B cell (primary cell): ENCODE measurements around the gene BLTP2. TPM values are rescaled to one million over a fixed set of nuclear protein-coding genes. Genes with fewer than 3 reads are reported as not detected.

ENCODE experiments used
- ATAC-seq: fragments of 200-7000 bp; cut with Tn5 transposase; one replicate; pipeline ENCODE4 v1.10.0; 2021; ENCODE audit warnings: low read depth, mild to moderate bottlenecking, moderate number of reproducible peaks, moderate library complexity
- CTCF ChIA-PET: fragments of 350-600 bp; sonication (Branson Sonifier 250); formaldehyde crosslinking; loops from one replicate; lab custom pipeline; 2021; ENCODE audit warnings: antibody characterized with exemption, inconsistent platforms; lab: Charles Lee
- POLR2A ChIA-PET: fragments of 350-600 bp; sonication (Branson Sonifier 250); formaldehyde crosslinking; loops from one replicate; lab custom pipeline; 2021; ENCODE audit warnings: antibody characterized with exemption; lab: Charles Lee
- DNase-seq: peaks from one replicate; pipeline ENCODE4 v3.0.0; 2013
- H2AFZ ChIP-seq: 2 replicates; pipeline ENCODE4 v1.6.1; 2012; ENCODE audit warnings: mild to moderate bottlenecking, low read depth, low read length; ENCODE audit not compliant: insufficient read depth, poor library complexity, severe bottlenecking
- H3K27ac ChIP-seq, 2 donors: 1 replicate in 1 of 2; 2 replicates in 1 of 2; pipeline ENCODE4 v1.5.1; 2012 to 2013; ENCODE audit warnings: low read length in 2 of 2, mild to moderate bottlenecking in 2 of 2, moderate library complexity in 1 of 2
- H3K27me3 ChIP-seq, 4 experiments: fragments of 200-600 bp in 1 of 4; sonication (generic) in 1 of 4; replicated peaks in 1 of 4; 1 replicate in 2 of 4; 2 replicates in 2 of 4; pipeline versions ENCODE4 v1.6.1 to v1.7.0; 2013 to 2016; ENCODE audit warnings: low read length in 3 of 4, mild to moderate bottlenecking in 2 of 4, mixed read lengths in 1 of 4, moderate library complexity in 1 of 4; ENCODE audit not compliant: insufficient read depth in 4 of 4, control insufficient read depth in 3 of 4; ENCODE audit errors: control extremely low read depth in 1 of 4
- H3K36me3 ChIP-seq, 2 experiments: replicated peaks in 1 of 2; 1 replicate in 1 of 2; 2 replicates in 1 of 2; pipeline versions ENCODE4 v1.6.1 to v1.7.1; 2013; ENCODE audit warnings: low read length in 1 of 2; ENCODE audit not compliant: insufficient read depth in 2 of 2, control insufficient read depth in 1 of 2; ENCODE audit errors: control extremely low read depth in 1 of 2, extremely low read depth in 1 of 2
- H3K4me1 ChIP-seq, 2 donors: fragments of 200-600 bp in 1 of 2; sonication (generic) in 1 of 2; 1 replicate in 1 of 2; 2 replicates in 1 of 2; pipeline versions ENCODE4 v1.5.1 to v1.6.1; 2013 to 2017; ENCODE audit warnings: low read length in 2 of 2; ENCODE audit not compliant: control insufficient read depth in 2 of 2, insufficient read depth in 2 of 2
- H3K4me2 ChIP-seq: replicated peaks from 2 replicates; pipeline ENCODE3; 2012; ENCODE audit warnings: mild to moderate bottlenecking, low read depth, low read length; ENCODE audit not compliant: poor library complexity, severe bottlenecking
- H3K4me3 ChIP-seq, 5 experiments: fragments of 200-600 bp in 1 of 5; sonication (generic) in 1 of 5; 1 replicate in 3 of 5; 2 replicates in 2 of 5; pipeline versions ENCODE4 v1.5.1 to v1.7.0; 2011 to 2016; ENCODE audit warnings: low read length in 4 of 5, mild to moderate bottlenecking in 4 of 5, low read depth in 2 of 5, control low read depth in 1 of 5, moderate library complexity in 1 of 5; ENCODE audit not compliant: insufficient read depth in 1 of 5; ENCODE audit errors: control extremely low read depth in 1 of 5, extremely low read depth in 1 of 5
- H3K79me2 ChIP-seq: fragments of 200-600 bp; sonication (generic); one replicate; pipeline ENCODE4 v1.6.0; 2016; ENCODE audit warnings: low read length; ENCODE audit not compliant: control insufficient read depth, insufficient read depth
- H3K9ac ChIP-seq: fragments of 200-600 bp; sonication (generic); 2 replicates; pipeline ENCODE4 v1.6.1; 2017; ENCODE audit warnings: mild to moderate bottlenecking, low read length, moderate library complexity
- H3K9me3 ChIP-seq, 3 donors: one replicate each; pipeline versions ENCODE4 v1.6.1 to v1.7.1; 2013; ENCODE audit warnings: low read length in 2 of 3; ENCODE audit not compliant: control insufficient read depth in 2 of 3, insufficient read depth in 1 of 3; ENCODE audit errors: control extremely low read depth in 1 of 3
- H4K20me1 ChIP-seq: 2 replicates; pipeline ENCODE4 v1.6.0; 2012; ENCODE audit warnings: mild to moderate bottlenecking, low read length; ENCODE audit not compliant: insufficient read depth, control insufficient read depth, poor library complexity, severe bottlenecking
- H3K27ac Mint-ChIP-seq: one replicate; pipeline ENCODE4 v1.8.0; 2021; ENCODE audit warnings: mixed read lengths
- H3K27me3 Mint-ChIP-seq: one replicate; pipeline ENCODE4 v1.8.0; 2021; ENCODE audit warnings: mixed read lengths
- H3K4me1 Mint-ChIP-seq: one replicate; pipeline ENCODE4 v1.8.0; 2021; ENCODE audit warnings: mixed read lengths
- H3K4me3 Mint-ChIP-seq: one replicate; pipeline ENCODE4 v1.8.0; 2021; ENCODE audit warnings: mixed read lengths
- H3K9me3 Mint-ChIP-seq: one replicate; pipeline ENCODE4 v1.8.0; 2022; ENCODE audit warnings: mixed read lengths; ENCODE audit not compliant: insufficient read depth
- CTCF ChIP-seq: fragments of 200-600 bp; IDR thresholded peaks from one replicate; pipeline ENCODE4 v1.8.0; 2022; ENCODE audit warnings: antibody characterized with exemption, mild to moderate bottlenecking
- EZH2 ChIP-seq: IDR thresholded peaks from 2 replicates; pipeline ENCODE4 v1.6.1; 2012; ENCODE audit warnings: borderline replicate concordance, low read depth, mild to moderate bottlenecking, moderate library complexity, low read length; ENCODE audit not compliant: insufficient read depth, poor library complexity, severe bottlenecking
- WGBS: methylation state at CpG from one replicate; pipeline ENCODE4 v1.1.5; 2013; ENCODE audit warnings: missing lambda C conversion rate; ENCODE audit not compliant: insufficient coverage; 5-methylcytosine and 5-hydroxymethylcytosine counted together
- intact Hi-C: fragments of 100-400 bp; cut with micrococcal nuclease; formaldehyde crosslinking; loops from one replicate; pipeline ENCODE4 v1.10.0; 2022
- polyA plus RNA-seq: library from polyadenylated mRNA; depleted of rRNA; stranded (reverse); fragments of >200 nt; gene quantifications from 2 replicates; pipeline ENCODE4 v1.2.3, GENCODE V29; 2012
- total RNA-seq, 2 donors: library from RNA; stranded (reverse); fragments of 120-200 nt in 1 of 2; gene quantifications; 1 replicate in 1 of 2; 2 replicates in 1 of 2; pipeline versions ENCODE4 v1.2.3 to v1.2.4, GENCODE V29; 2013 to 2022

The BLTP2 gene
- total and polyA plus RNA-seq, 2 donors (not counting 1 experiment from before 2014, with no cell fraction given): 45.9 to 156 TPM

- no peak overlapping the region for H3K27ac Mint-ChIP-seq
- Histone ChIP-seq H3K27ac (no peak overlapping the region), H2AFZ (no peak overlapping the region), H3K27me3 (no peaks in the 10 kb centered on the region), H4K20me1 (peaks cover 7% of the 10 kb centered on the region), H3K9me3 (no peaks in the 10 kb centered on the region), H3K4me2 (no peak overlapping the region), H3K79me2 (no peaks in the 10 kb centered on the region), H3K9ac (no peak overlapping the region), H3K4me3 (no peak overlapping the region), H3K36me3 (peaks cover 14 to 94% of the 10 kb centered on the region in 2 experiments), H3K4me1 (no peaks in the 10 kb centered on the region)
- H3K27me3 Mint-ChIP-seq: no peaks in the 10 kb centered on the region
- 100% methylated on average over 3 of the region's 3 CpGs for WGBS
- H3K4me1 Mint-ChIP-seq: no peaks in the 10 kb centered on the region
- no peaks in the 10 kb centered on the region for H3K9me3 Mint-ChIP-seq
- CTCF ChIA-PET: no interaction called here
- intact Hi-C loops: no loop called here
- ATAC-seq (no peak), DNase-seq (no peak)
- TF ChIP-seq EZH2 (no peak), CTCF (no peak)
- H3K4me3 Mint-ChIP-seq: no peak overlapping the region
- POLR2A ChIA-PET: no interaction called here
Measured at GRCh38 chr17:28684963-28685362, 40.0 kb upstream of the BLTP2 start.

GRCh38 chr17:28682655-28683054, 37.7 kb upstream of the BLTP2 start:
- 99% methylated on average over 11 of the region's 11 CpGs for WGBS
- Mint-ChIP-seq H3K27ac (no peak overlapping the region), H3K27me3 (no peaks in the 10 kb centered on the region), H3K4me1 (no peaks in the 10 kb centered on the region), H3K4me3 (no peak overlapping the region), H3K9me3 (no peaks in the 10 kb centered on the region)
- TF ChIP-seq EZH2 (no peak), CTCF (no peak)
- Histone ChIP-seq H3K4me1 (no peaks in the 10 kb centered on the region), H3K79me2 (no peaks in the 10 kb centered on the region), H2AFZ (no peak overlapping the region), H3K27ac (no peak overlapping the region), H3K4me3 (no peak overlapping the region), H3K27me3 (no peaks in the 10 kb centered on the region), H3K4me2 (no peak overlapping the region), H3K9ac (no peak overlapping the region), H4K20me1 (no peaks in the 10 kb centered on the region), H3K9me3 (no peaks in the 10 kb centered on the region), H3K36me3 (peaks cover 6 to 94% of the 10 kb centered on the region in 2 experiments)
- intact Hi-C loops: no loop called here
- CTCF ChIA-PET: no interaction called here
- DNase-seq (no peak), ATAC-seq (no peak)
- POLR2A ChIA-PET: no interaction called here
